T-helper 1 cell (primary cell): Measurements from ENCODE around the gene GSDME.
A peak's percentile ranks its signal among the peaks of the same experiment; 100 is the strongest.

Experiments
- DNase-seq, 5 donors: peaks; one replicate each; pipeline ENCODE4 v3.0.0-alpha.2; 2012 to 2020
- total RNA-seq, 4 donors: gene quantifications; one replicate each; lab custom pipeline; 2026; lab: John Stamatoyannopoulos, UW

GSDME gene
- total RNA-seq, result 0 to 0.15 (median 0) reads per million in 4 donors

- DNase-seq, result peak in 3 of 5 donors; percentile 5 to 13 (median 10)
Observed at GRCh38 chr7:24757353-24758275, at the start of gene GSDME. GSDME (minus strand) TSS chr7:24757464; CDS start chr7:24749774, 7,690 bp downstream.

GRCh38 chr7:24802300-24802699 is 45.0 kb upstream of the GSDME start:
- DNase-seq, result no peak

- no peak for DNase-seq
Observed at GRCh38 chr7:24801883-24802282, 44.6 kb upstream of the GSDME start.

- DNase-seq, result peak in 1 of 5 donors; percentile 63
Observed at GRCh38 chr7:24800667-24801066, 43.4 kb upstream of the GSDME start.

GRCh38 chr7:24800073-24800472 is 42.8 kb upstream of the GSDME start:
- DNase-seq, result no peak

GRCh38 chr7:24799506-24799905 is 42.2 kb upstream of the GSDME start:
- DNase-seq, result no peak

- no peak for DNase-seq
Observed at GRCh38 chr7:24798261-24798660, 41.0 kb upstream of the GSDME start.

- DNase-seq, result no peak
Observed at GRCh38 chr7:24797270-24797669, 40.0 kb upstream of the GSDME start.

GRCh38 chr7:24795407-24795767 is 38.1 kb upstream of the GSDME start:
- no peak for DNase-seq

- peak in 1 of 5 donors; percentile 13 for DNase-seq
Observed at GRCh38 chr7:24794751-24795406, 37.6 kb upstream of the GSDME start.

- DNase-seq, result peak in 1 of 5 donors; percentile 10
Observed at GRCh38 chr7:24793982-24794648, 36.9 kb upstream of the GSDME start.

GRCh38 chr7:24788961-24789576 is 31.8 kb upstream of the GSDME start:
- no peak for DNase-seq

GRCh38 chr7:24788075-24788474 is 30.8 kb upstream of the GSDME start:
- no peak for DNase-seq

GRCh38 chr7:24786941-24787340 is 29.7 kb upstream of the GSDME start:
- DNase-seq, result peak in 1 of 5 donors; percentile 19

- no peak for DNase-seq
Observed at GRCh38 chr7:24786306-24786705, 29.0 kb upstream of the GSDME start.

- no peak for DNase-seq
Observed at GRCh38 chr7:24784277-24784676, 27.0 kb upstream of the GSDME start.

GRCh38 chr7:24783698-24784097 is 26.4 kb upstream of the GSDME start:
- DNase-seq, result no peak

GRCh38 chr7:24781106-24781505 is 23.8 kb upstream of the GSDME start:
- no peak for DNase-seq

- DNase-seq, result no peak
Observed at GRCh38 chr7:24779283-24779655, 22.0 kb upstream of the GSDME start.

- DNase-seq, result peak in 1 of 5 donors; percentile 59
Observed at GRCh38 chr7:24778543-24779282, 21.4 kb upstream of the GSDME start.

- DNase-seq, result no peak
Observed at GRCh38 chr7:24777806-24778205, 20.5 kb upstream of the GSDME start.

GRCh38 chr7:24773646-24774045 is 16.4 kb upstream of the GSDME start:
- DNase-seq, result no peak
